Chondrocyte (in vitro differentiated cells): Measurements from ENCODE around the gene MAGEF1. TPM values are rescaled to one million over a fixed set of nuclear protein-coding genes. Genes with fewer than 3 reads are reported as not detected.

ENCODE experiments used
- DNase-seq: peaks from one replicate; pipeline ENCODE4 v3.0.0; 2021; ENCODE audit warnings: mixed read lengths, low spot score
- H3K27ac Mint-ChIP-seq: one replicate; pipeline ENCODE4 v1.8.0; 2021; ENCODE audit warnings: mild to moderate bottlenecking, moderate library complexity, mixed read lengths; ENCODE audit not compliant: unreplicated experiment
- H3K27me3 Mint-ChIP-seq: 2 replicates; pipeline ENCODE4 v1.8.0; 2021; ENCODE audit warnings: low read depth, mixed read lengths
- H3K36me3 Mint-ChIP-seq: 2 replicates; pipeline ENCODE4 v1.8.0; 2021; ENCODE audit warnings: low read depth, mixed read lengths
- H3K4me1 Mint-ChIP-seq: 2 replicates; pipeline ENCODE4 v1.8.0; 2021; ENCODE audit warnings: low read depth, mild to moderate bottlenecking, mixed read lengths
- H3K4me3 Mint-ChIP-seq: one replicate; pipeline ENCODE4 v1.8.0; 2021; ENCODE audit warnings: mild to moderate bottlenecking, moderate library complexity, mixed read lengths; ENCODE audit not compliant: unreplicated experiment
- H3K9me3 Mint-ChIP-seq: 2 replicates; pipeline ENCODE4 v1.8.0; 2021; ENCODE audit warnings: low read depth, mixed read lengths
- CTCF ChIP-seq: fragments of 200-600 bp; sonication (generic); IDR thresholded peaks from 2 replicates; pipeline ENCODE4 v1.5.0; 2021; ENCODE audit warnings: antibody characterized with exemption, mild to moderate bottlenecking, moderate library complexity
- total RNA-seq: library from RNA; stranded (reverse); gene quantifications from 3 replicates; pipeline ENCODE4 v1.2.1, GENCODE V29; 2021

MAGEF1 gene
- total RNA-seq, 1 donor from 2014 or later, result 37.8 TPM

GRCh38 chr3:184726497-184726896 lies 14.6 kb upstream of the MAGEF1 start:
- H3K27me3 Mint-ChIP-seq, result peaks cover 4% of the 10 kb centered on the region
- TF ChIP-seq CTCF, result no peak
- H3K4me1 Mint-ChIP-seq, result peaks cover 5% of the 10 kb centered on the region
- H3K4me3 Mint-ChIP-seq, result no peak overlapping the region
- no peak overlapping the region for H3K27ac Mint-ChIP-seq
- no peak for DNase-seq
- no peaks in the 10 kb centered on the region for H3K9me3 Mint-ChIP-seq
- peaks cover 2% of the 10 kb centered on the region for H3K36me3 Mint-ChIP-seq

GRCh38 chr3:184725176-184725719 lies 13.4 kb upstream of the MAGEF1 start:
- DNase-seq, result no peak
- H3K27ac Mint-ChIP-seq, result no peak overlapping the region
- TF ChIP-seq CTCF, result no peak
- no peaks in the 10 kb centered on the region for H3K9me3 Mint-ChIP-seq
- peaks cover 2% of the 10 kb centered on the region for H3K27me3 Mint-ChIP-seq
- H3K36me3 Mint-ChIP-seq, result no peaks in the 10 kb centered on the region
- no peak overlapping the region for H3K4me3 Mint-ChIP-seq
- H3K4me1 Mint-ChIP-seq, result peaks cover 5% of the 10 kb centered on the region

- H3K4me3 Mint-ChIP-seq, result no peak overlapping the region
- no peak for TF ChIP-seq CTCF
- DNase-seq, result no peak
- H3K27ac Mint-ChIP-seq, result no peak overlapping the region
- no peaks in the 10 kb centered on the region for H3K9me3 Mint-ChIP-seq
- no peaks in the 10 kb centered on the region for H3K27me3 Mint-ChIP-seq
- peaks cover 5% of the 10 kb centered on the region for H3K4me1 Mint-ChIP-seq
- H3K36me3 Mint-ChIP-seq, result no peaks in the 10 kb centered on the region
Measured at GRCh38 chr3:184724699-184725098, 12.8 kb upstream of the MAGEF1 start.

GRCh38 chr3:184719709-184720108 lies 7.8 kb upstream of the MAGEF1 start:
- H3K27ac Mint-ChIP-seq, result no peak overlapping the region
- H3K27me3 Mint-ChIP-seq, result no peaks in the 10 kb centered on the region
- H3K4me3 Mint-ChIP-seq, result no peak overlapping the region
- H3K4me1 Mint-ChIP-seq, result peaks cover 33% of the 10 kb centered on the region
- no peak for DNase-seq
- no peak for TF ChIP-seq CTCF
- H3K36me3 Mint-ChIP-seq, result no peaks in the 10 kb centered on the region
- no peaks in the 10 kb centered on the region for H3K9me3 Mint-ChIP-seq

- no peak for TF ChIP-seq CTCF
- H3K27ac Mint-ChIP-seq, result no peak overlapping the region
- H3K36me3 Mint-ChIP-seq, result no peaks in the 10 kb centered on the region
- H3K27me3 Mint-ChIP-seq, result no peaks in the 10 kb centered on the region
- peaks cover 33% of the 10 kb centered on the region for H3K4me1 Mint-ChIP-seq
- H3K4me3 Mint-ChIP-seq, result no peak overlapping the region
- no peaks in the 10 kb centered on the region for H3K9me3 Mint-ChIP-seq
- no peak for DNase-seq
Measured at GRCh38 chr3:184718431-184718830, 6.6 kb upstream of the MAGEF1 start.
